Type B pancreatic cell (in vitro differentiated cells): ENCODE measurements around the gene ATP5PO. TPM values are rescaled to one million over a fixed set of nuclear protein-coding genes. Genes with fewer than 3 reads are reported as not detected.

Experiments
- DNase-seq: peaks from one replicate; pipeline ENCODE4 v3.0.0; 2021; ENCODE audit warnings: mixed read lengths; ENCODE audit not compliant: unreplicated experiment; ENCODE audit errors: extremely low spot score
- H3K27ac Mint-ChIP-seq: 2 replicates; pipeline ENCODE4 v1.8.0; 2021; ENCODE audit warnings: mild to moderate bottlenecking, mixed read lengths
- H3K27me3 Mint-ChIP-seq: 2 replicates; pipeline ENCODE4 v1.8.0; 2021; ENCODE audit warnings: mixed read lengths
- H3K36me3 Mint-ChIP-seq: 2 replicates; pipeline ENCODE4 v1.8.0; 2021; ENCODE audit warnings: mixed read lengths
- H3K4me1 Mint-ChIP-seq: one replicate; pipeline ENCODE4 v1.8.0; 2021; ENCODE audit warnings: mixed read lengths; ENCODE audit not compliant: unreplicated experiment
- H3K4me3 Mint-ChIP-seq: 2 replicates; pipeline ENCODE4 v1.8.0; 2021; ENCODE audit warnings: mild to moderate bottlenecking, mixed read lengths
- H3K9me3 Mint-ChIP-seq: 2 replicates; pipeline ENCODE4 v1.8.0; 2021; ENCODE audit warnings: mixed read lengths
- long read RNA-seq: library from polyadenylated mRNA; unstranded; transcript quantifications from one replicate; pipeline ENCODE4 v2.0.0, GENCODE V29; 2020
- total RNA-seq: library from RNA; stranded (reverse); gene quantifications from 2 replicates; pipeline ENCODE4 v1.2.1, GENCODE V29; 2021; ENCODE audit warnings: low replicate concordance
- TF ChIP-seq, protein P1 (sequence below): fragments of 200-600 bp; sonication (generic); conservative IDR thresholded peaks from 2 replicates; pipeline ENCODE4 v1.5.0; 2021; ENCODE audit warnings: antibody characterized with exemption, mild to moderate bottlenecking

Gene ATP5PO, protein sequence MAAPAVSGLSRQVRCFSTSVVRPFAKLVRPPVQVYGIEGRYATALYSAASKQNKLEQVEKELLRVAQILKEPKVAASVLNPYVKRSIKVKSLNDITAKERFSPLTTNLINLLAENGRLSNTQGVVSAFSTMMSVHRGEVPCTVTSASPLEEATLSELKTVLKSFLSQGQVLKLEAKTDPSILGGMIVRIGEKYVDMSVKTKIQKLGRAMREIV
- 257 and 264 TPM in 2 replicates for total RNA-seq
- long read RNA-seq, transcript ATP5PO-201 (7 exons, 932 nt), result major isoform, 160 of 177 reads
- long read RNA-seq, partial matches to known transcripts, result 8 of 177 reads
- long read RNA-seq, other reads (novel, unspliced or antisense), result 8 of 177 reads

DNA sequence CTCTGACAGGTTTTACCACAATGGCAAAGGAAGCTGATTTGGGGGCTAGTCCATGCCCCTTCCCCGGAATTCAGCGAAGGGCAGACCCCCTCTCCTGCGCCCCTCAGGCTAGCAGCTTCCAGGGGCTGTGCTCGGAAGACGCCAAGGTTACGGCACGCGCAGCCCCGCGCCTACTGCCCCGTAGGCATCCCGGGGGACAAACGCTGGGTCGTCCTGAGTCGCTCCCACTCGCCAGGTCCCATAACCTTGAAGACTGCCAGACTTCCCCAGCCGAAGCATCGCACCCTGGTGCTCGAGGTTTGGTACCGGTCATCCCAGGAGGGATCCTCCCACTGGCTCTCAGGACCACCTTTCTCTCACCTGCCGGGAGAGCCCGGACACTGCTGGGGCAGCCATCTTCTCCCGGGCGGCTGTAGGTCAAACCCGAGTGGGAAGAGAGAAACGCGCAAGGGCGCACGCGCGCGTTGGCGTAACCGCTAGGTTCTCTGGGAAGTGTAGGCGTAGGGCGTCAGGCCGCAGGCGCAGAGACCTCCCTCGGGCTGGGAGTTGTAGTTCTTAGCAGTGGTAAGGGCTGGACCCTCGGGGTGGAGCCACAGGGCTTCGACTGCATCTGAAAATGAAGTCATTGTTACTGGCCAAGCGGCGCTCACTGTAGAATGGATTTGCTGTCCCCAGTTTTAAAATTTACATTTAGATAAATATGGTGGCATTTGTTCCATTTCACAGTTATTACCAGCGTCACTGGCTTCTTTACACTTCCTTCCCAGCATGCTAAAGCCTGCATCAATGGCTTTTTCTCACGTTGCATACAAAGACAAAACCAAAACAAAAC is at the start of gene ATP5PO:
ATP5PO (minus strand) TSS at position 437 of the 832 bp plus-strand sequence; CDS start at position 396, 41 bp downstream.
- DNase-seq, result peak; percentile 98
- H3K4me3 Mint-ChIP-seq, result peak within 1 kb of the TSS; percentile 99
- peak within 1 kb of the TSS; percentile 96 for H3K27ac Mint-ChIP-seq
- no peaks in the 10 kb centered on the region for H3K9me3 Mint-ChIP-seq
- TF ChIP-seq, protein P1, sequence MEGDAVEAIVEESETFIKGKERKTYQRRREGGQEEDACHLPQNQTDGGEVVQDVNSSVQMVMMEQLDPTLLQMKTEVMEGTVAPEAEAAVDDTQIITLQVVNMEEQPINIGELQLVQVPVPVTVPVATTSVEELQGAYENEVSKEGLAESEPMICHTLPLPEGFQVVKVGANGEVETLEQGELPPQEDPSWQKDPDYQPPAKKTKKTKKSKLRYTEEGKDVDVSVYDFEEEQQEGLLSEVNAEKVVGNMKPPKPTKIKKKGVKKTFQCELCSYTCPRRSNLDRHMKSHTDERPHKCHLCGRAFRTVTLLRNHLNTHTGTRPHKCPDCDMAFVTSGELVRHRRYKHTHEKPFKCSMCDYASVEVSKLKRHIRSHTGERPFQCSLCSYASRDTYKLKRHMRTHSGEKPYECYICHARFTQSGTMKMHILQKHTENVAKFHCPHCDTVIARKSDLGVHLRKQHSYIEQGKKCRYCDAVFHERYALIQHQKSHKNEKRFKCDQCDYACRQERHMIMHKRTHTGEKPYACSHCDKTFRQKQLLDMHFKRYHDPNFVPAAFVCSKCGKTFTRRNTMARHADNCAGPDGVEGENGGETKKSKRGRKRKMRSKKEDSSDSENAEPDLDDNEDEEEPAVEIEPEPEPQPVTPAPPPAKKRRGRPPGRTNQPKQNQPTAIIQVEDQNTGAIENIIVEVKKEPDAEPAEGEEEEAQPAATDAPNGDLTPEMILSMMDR, result no peak
- no peaks in the 10 kb centered on the region for H3K27me3 Mint-ChIP-seq
- peaks cover 16% of the 10 kb centered on the region for H3K4me1 Mint-ChIP-seq
- peaks cover 4% of the 10 kb centered on the region for H3K36me3 Mint-ChIP-seq

DNA sequence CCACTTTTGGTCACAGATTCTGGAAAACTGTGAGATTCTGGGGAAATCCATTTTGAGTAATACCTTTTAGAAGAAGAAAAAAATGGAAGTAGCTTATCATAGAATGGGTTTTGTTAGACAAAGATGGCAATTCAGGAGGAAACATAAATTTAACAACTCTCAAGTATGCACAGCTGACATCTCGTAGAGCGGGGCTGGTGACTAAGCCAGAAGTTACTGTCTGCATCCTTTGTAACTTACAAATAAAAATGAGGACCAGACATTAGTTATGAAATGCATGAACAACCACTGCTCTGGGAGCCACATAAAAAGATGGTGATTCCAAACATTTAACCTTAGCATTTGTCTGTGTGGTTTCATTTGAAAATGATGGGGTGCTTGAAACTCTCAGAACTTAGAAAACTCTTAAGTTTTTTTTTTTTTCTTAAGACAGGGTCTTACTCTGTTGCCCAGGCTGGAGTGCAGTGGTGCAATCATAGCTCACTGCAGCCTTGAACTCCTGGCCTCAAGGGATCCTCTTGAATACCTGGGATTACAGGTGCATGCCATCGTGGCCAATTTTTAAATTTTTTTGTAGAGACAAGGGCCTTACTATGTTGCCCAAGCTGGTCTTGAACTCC is 49.2 kb upstream of the ATP5PO start:
- no peak for DNase-seq
- no peaks in the 10 kb centered on the region for H3K27me3 Mint-ChIP-seq
- H3K4me1 Mint-ChIP-seq, result peaks cover 23% of the 10 kb centered on the region
- TF ChIP-seq, protein P1, result no peak
- H3K9me3 Mint-ChIP-seq, result peaks cover 13% of the 10 kb centered on the region
- peaks cover 4% of the 10 kb centered on the region for H3K36me3 Mint-ChIP-seq
- no peak overlapping the region for H3K27ac Mint-ChIP-seq
- H3K4me3 Mint-ChIP-seq, result no peak overlapping the region

DNA sequence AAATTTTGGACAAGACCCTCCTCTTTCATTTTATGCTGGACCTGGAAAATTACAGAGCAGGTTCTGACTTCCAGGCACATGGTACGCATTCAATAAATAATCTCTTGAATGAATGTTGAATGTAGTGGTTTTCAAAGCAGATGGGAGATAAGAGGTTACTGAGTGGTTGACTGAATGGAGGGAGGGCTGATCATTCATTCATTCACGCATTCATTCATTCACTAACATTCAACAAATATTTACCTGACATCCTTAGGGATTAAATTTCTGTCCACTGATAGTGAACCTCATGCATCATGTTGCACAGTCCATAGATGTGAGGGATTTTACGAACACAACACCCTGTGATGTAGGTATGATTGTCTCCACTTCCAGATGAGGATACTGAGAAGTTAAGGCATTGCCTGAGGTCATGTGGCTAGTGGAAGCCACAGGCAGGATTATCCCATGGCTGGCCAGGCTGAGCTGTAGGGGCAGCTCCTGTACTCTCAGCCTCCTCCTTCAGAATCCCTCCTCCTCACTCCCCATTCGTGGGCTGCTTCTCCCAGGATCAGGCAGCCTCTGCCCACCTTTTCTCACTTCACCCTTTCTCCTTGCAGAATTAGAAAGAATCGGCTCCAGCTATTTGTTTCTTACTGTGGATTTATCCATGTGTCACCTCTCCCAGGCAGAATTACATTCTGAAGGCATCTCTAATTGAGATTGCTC is 48.4 kb upstream of the ATP5PO start:
- TF ChIP-seq, protein P1, result no peak
- no peak overlapping the region for H3K27ac Mint-ChIP-seq
- no peak for DNase-seq
- H3K27me3 Mint-ChIP-seq, result no peaks in the 10 kb centered on the region
- peaks cover 9% of the 10 kb centered on the region for H3K9me3 Mint-ChIP-seq
- H3K4me1 Mint-ChIP-seq, result peaks cover 15% of the 10 kb centered on the region
- peaks cover under 1% of the 10 kb centered on the region for H3K36me3 Mint-ChIP-seq
- H3K4me3 Mint-ChIP-seq, result no peak overlapping the region

DNA sequence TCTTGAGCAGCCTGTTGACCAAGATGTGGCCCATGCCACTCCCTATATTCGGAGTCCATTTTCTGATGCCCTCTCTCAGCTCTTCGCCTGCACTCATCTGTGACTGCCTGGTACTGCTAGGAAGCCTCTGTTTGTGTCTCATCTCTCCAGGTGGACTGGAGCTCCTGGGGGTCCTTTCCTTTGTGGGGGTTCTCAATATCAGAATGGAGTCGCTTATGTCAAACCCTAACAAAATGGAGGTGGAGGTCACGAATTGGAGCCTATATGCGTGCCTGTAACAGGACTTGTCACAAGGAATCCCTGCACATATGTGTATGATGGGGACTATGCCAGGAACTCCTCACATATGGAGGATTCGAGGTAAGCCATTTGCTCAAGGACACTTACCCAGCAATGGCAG is 46.7 kb upstream of the ATP5PO start:
- no peaks in the 10 kb centered on the region for H3K27me3 Mint-ChIP-seq
- no peak for DNase-seq
- H3K9me3 Mint-ChIP-seq, result peaks cover 2% of the 10 kb centered on the region
- peaks cover 4% of the 10 kb centered on the region for H3K4me1 Mint-ChIP-seq
- TF ChIP-seq, protein P1, result no peak
- no peak overlapping the region for H3K27ac Mint-ChIP-seq
- H3K36me3 Mint-ChIP-seq, result no peaks in the 10 kb centered on the region
- no peak overlapping the region for H3K4me3 Mint-ChIP-seq

DNA sequence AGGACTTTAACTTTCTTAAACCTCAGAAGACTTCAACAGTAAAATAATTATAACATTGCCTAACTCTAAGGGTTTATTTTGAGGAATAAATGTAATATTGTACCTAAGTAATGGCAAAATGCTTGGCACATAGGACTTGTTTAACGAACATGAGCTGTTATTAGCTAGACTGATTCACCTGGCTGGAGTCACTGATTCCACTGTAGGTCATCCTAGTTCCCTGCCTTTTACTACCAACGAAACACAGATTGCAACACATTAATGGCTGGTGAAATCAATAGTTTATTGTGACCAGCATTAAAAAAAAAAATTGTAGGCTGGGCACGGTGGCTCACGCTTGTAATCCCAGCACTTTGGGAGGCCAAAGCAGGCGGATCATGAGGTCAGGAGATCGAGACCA is 45.5 kb upstream of the ATP5PO start:
- TF ChIP-seq, protein P1, result no peak
- Mint-ChIP-seq H3K9me3 (no peaks in the 10 kb centered on the region), H3K4me3 (no peak overlapping the region), H3K27ac (no peak overlapping the region), H3K36me3 (no peaks in the 10 kb centered on the region), H3K4me1 (no peaks in the 10 kb centered on the region), H3K27me3 (no peaks in the 10 kb centered on the region)
- no peak for DNase-seq
